IPS-15b (cell line): ENCODE data around the gene TEX36.

Source experiments
- H3K27me3 ChIP-seq: one replicate; pipeline ENCODE4 v1.6.1; 2013; ENCODE audit warnings: low read length; ENCODE audit not compliant: control insufficient read depth, insufficient read depth
- H3K36me3 ChIP-seq: one replicate; pipeline ENCODE4 v1.6.1; 2013; ENCODE audit warnings: low read length; ENCODE audit not compliant: control insufficient read depth, insufficient read depth
- H3K4me1 ChIP-seq: one replicate; pipeline ENCODE4 v1.6.1; 2013; ENCODE audit warnings: mild to moderate bottlenecking, low read length; ENCODE audit not compliant: control insufficient read depth, insufficient read depth
- H3K4me3 ChIP-seq: one replicate; pipeline ENCODE4 v1.5.1; 2013; ENCODE audit warnings: low read depth, low read length
- H3K9ac ChIP-seq: one replicate; pipeline ENCODE4 v1.6.1; 2013; ENCODE audit warnings: low read depth, mild to moderate bottlenecking, low read length
- H3K9me3 ChIP-seq: one replicate; pipeline ENCODE4 v1.6.1; 2013; ENCODE audit warnings: mild to moderate bottlenecking, low read length; ENCODE audit not compliant: control insufficient read depth, insufficient read depth

The TEX36 gene

GRCh38 chr10:125646311-125646710, 36.7 kb downstream of the TEX36 start:
- H3K9ac ChIP-seq = no peak overlapping the region
- H3K4me3 ChIP-seq = no peak overlapping the region
- H3K9me3 ChIP-seq = no peaks in the 10 kb centered on the region
- no peaks in the 10 kb centered on the region for H3K27me3 ChIP-seq
- no peaks in the 10 kb centered on the region for H3K4me1 ChIP-seq
- no peaks in the 10 kb centered on the region for H3K36me3 ChIP-seq

DNA sequence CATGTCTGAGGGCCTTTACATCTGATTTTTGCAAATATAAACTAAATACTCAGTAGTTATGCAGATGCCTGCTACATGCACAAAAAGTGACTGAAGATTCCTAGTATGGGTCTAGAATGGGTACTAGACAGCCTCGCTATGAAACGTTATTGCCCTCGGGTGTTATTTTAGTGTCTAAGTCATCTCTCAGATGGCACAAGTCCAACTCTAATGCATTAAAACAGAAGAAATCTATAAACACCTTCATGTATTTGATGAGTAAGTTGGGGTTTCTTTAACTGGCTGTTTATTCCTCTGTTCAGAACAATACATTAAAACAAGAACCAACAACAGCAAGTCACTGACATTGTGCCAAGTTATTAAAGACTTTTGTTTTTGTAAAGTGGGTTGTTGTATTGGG, 41.6 kb downstream of the TEX36 start:
- no peak overlapping the region for H3K4me3 ChIP-seq
- no peaks in the 10 kb centered on the region for H3K27me3 ChIP-seq
- no peak overlapping the region for H3K9ac ChIP-seq
- H3K4me1 ChIP-seq = peaks cover 10% of the 10 kb centered on the region
- H3K9me3 ChIP-seq = no peaks in the 10 kb centered on the region
- no peaks in the 10 kb centered on the region for H3K36me3 ChIP-seq

- Histone ChIP-seq H3K4me3 (no peak overlapping the region), H3K9me3 (no peaks in the 10 kb centered on the region), H3K27me3 (no peaks in the 10 kb centered on the region), H3K9ac (no peak overlapping the region), H3K36me3 (no peaks in the 10 kb centered on the region), H3K4me1 (peaks cover 10% of the 10 kb centered on the region)
Observed at GRCh38 chr10:125640653-125641052, 42.3 kb downstream of the TEX36 start.

GRCh38 chr10:125639846-125640245, 43.1 kb downstream of the TEX36 start:
- Histone ChIP-seq H3K27me3 (no peaks in the 10 kb centered on the region), H3K9me3 (no peaks in the 10 kb centered on the region), H3K4me1 (peaks cover 10% of the 10 kb centered on the region), H3K36me3 (no peaks in the 10 kb centered on the region), H3K4me3 (no peak overlapping the region), H3K9ac (no peak overlapping the region)

- Histone ChIP-seq H3K36me3 (no peaks in the 10 kb centered on the region), H3K27me3 (no peaks in the 10 kb centered on the region), H3K4me3 (no peak overlapping the region), H3K9ac (no peak overlapping the region), H3K9me3 (no peaks in the 10 kb centered on the region), H3K4me1 (peaks cover 10% of the 10 kb centered on the region)
Observed at GRCh38 chr10:125638555-125638954, 44.4 kb downstream of the TEX36 start.

DNA sequence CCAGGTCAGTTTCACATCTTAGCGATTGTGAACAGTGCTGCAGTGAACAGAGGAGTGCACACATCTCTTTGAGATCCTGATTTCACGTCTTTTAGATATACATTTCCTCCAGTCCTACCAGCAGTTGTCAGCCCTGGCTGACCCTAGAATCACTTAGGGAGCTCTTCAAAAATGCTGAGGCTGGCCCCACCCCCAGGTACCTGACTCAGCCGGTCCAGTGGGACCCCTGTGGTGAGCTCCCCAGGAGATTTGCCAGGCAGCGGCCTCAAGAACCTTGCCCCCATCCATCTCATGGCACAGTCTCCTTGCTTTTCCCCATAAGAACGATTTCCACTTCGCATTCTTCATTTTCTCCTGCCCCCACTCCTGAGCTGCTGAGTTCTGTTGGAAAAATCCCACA, 45.5 kb downstream of the TEX36 start:
- H3K36me3 ChIP-seq = no peaks in the 10 kb centered on the region
- H3K9ac ChIP-seq = no peak overlapping the region
- H3K9me3 ChIP-seq = no peaks in the 10 kb centered on the region
- H3K27me3 ChIP-seq = no peaks in the 10 kb centered on the region
- peaks cover 10% of the 10 kb centered on the region for H3K4me1 ChIP-seq
- H3K4me3 ChIP-seq = no peak overlapping the region

- H3K9me3 ChIP-seq = no peaks in the 10 kb centered on the region
- H3K4me1 ChIP-seq = peaks cover 10% of the 10 kb centered on the region
- H3K9ac ChIP-seq = no peak overlapping the region
- H3K4me3 ChIP-seq = no peak overlapping the region
- H3K36me3 ChIP-seq = no peaks in the 10 kb centered on the region
- H3K27me3 ChIP-seq = no peaks in the 10 kb centered on the region
Observed at GRCh38 chr10:125634606-125635005, 48.4 kb downstream of the TEX36 start.

- Histone ChIP-seq H3K4me3 (no peak overlapping the region), H3K4me1 (peaks cover 10% of the 10 kb centered on the region), H3K36me3 (no peaks in the 10 kb centered on the region), H3K27me3 (no peaks in the 10 kb centered on the region), H3K9ac (no peak overlapping the region), H3K9me3 (no peaks in the 10 kb centered on the region)
Observed at GRCh38 chr10:125633517-125633999, 49.4 kb downstream of the TEX36 start.

- Histone ChIP-seq H3K36me3 (no peaks in the 10 kb centered on the region), H3K4me1 (no peaks in the 10 kb centered on the region), H3K9me3 (no peaks in the 10 kb centered on the region), H3K27me3 (no peaks in the 10 kb centered on the region), H3K4me3 (no peak overlapping the region), H3K9ac (no peak overlapping the region)
Observed at GRCh38 chr10:125631806-125632205, 51.2 kb downstream of the TEX36 start.

- Histone ChIP-seq H3K36me3 (no peaks in the 10 kb centered on the region), H3K27me3 (no peaks in the 10 kb centered on the region), H3K9me3 (no peaks in the 10 kb centered on the region), H3K4me3 (no peak overlapping the region), H3K9ac (no peak overlapping the region), H3K4me1 (no peaks in the 10 kb centered on the region)
Observed at GRCh38 chr10:125629758-125630376, 53.1 kb downstream of the TEX36 start.

DNA sequence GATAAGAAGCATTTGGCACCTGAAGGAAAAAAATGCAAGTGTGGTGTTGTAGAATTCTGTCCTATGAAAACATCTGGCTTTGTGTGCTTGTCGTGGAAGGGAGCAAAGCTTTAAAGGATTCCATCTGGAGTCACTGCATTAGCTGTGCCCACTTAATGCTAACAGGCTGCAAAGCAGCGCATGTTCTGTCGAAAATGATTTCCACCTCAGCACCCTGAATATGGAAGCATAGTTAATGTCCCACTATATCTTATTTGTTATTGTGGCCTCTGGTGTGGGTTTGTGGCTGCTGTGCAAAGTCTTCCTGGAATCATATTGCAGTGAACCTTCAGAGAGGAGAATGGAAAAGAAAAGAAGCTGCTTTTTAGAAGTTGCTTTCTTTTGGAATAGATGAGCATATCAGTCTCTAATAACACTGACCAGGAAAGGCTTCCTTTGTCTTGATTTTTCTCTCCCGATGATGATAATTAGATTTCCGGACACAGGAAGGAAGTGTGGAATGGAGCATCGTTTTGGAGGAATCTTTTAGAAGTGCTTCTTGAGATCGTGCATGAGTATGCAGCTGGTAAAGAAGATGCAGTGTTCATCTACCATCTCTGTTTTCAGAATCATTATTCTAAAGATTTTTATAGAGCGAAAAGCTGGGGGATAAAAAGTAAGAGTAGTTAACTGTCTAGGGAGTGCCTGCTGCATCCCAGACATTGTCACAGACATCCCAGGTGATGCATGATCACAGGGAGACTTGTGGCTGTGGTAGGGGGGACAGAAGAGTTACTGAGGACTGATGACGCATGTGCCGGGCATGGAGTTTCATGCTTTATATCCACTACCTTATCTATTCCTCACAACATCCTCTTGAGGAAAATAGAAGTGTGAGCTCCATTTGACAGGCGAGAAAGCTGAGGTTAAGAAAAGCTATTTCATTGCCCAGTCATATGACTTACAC, 54.6 kb downstream of the TEX36 start:
- H3K9me3 ChIP-seq = no peaks in the 10 kb centered on the region
- no peaks in the 10 kb centered on the region for H3K27me3 ChIP-seq
- no peak overlapping the region for H3K9ac ChIP-seq
- H3K4me1 ChIP-seq = no peaks in the 10 kb centered on the region
- H3K4me3 ChIP-seq = no peak overlapping the region
- H3K36me3 ChIP-seq = no peaks in the 10 kb centered on the region

- no peak overlapping the region for H3K9ac ChIP-seq
- H3K36me3 ChIP-seq = no peaks in the 10 kb centered on the region
Observed at GRCh38 chr10:125627646-125628045, 55.3 kb downstream of the TEX36 start.

More at GRCh38 chr10:125627646-125628045, 55.3 kb downstream of the TEX36 start:
- Histone ChIP-seq H3K27me3 (no peaks in the 10 kb centered on the region), H3K9me3 (no peaks in the 10 kb centered on the region), H3K4me1 (no peaks in the 10 kb centered on the region), H3K4me3 (no peak overlapping the region)
